ENCODE data around the gene VEGFB. TPM values are rescaled to one million over a fixed set of nuclear protein-coding genes. Genes with fewer than 3 reads are reported as not detected.
A peak's percentile ranks its signal among the peaks of the same experiment; 100 is the strongest.

VEGFB gene
- total and polyA plus RNA-seq, 7 donors = 23.4 to 117 (median 94.9) TPM

DNA sequence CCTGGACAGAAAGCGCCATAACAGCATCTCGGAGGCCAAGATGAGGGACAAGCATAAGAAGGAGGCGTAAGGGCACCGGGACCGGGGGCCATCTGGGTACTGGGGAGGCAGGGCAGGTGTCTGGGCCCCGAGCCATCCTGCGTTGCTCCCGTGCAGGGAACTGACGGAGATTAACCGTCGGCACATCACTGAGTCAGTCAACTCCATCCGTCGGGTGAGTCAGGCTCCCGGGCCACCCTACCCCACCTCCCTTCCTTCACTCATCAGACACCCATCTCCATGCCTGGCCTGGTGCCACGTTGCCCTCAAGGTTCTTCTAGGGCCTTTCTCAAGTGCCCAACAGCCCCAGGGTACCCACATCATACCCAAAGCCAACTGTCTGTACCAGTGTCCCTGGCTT is 32.0 kb downstream of the VEGFB start:
- intact Hi-C loops (cut with DNase I) = no loop called here
- no peak for DNase-seq
- no peak overlapping the region for H3K27ac ChIP-seq
- TF ChIP-seq POLR2A (IDR thresholded peaks at IDR 0.05) (no peak), POLR2AphosphoS5 (IDR thresholded peaks at IDR 0.05) (no peak), EP300 (IDR thresholded peaks at IDR 0.05) (no peak)
- TF ChIP-seq, protein P1, sequence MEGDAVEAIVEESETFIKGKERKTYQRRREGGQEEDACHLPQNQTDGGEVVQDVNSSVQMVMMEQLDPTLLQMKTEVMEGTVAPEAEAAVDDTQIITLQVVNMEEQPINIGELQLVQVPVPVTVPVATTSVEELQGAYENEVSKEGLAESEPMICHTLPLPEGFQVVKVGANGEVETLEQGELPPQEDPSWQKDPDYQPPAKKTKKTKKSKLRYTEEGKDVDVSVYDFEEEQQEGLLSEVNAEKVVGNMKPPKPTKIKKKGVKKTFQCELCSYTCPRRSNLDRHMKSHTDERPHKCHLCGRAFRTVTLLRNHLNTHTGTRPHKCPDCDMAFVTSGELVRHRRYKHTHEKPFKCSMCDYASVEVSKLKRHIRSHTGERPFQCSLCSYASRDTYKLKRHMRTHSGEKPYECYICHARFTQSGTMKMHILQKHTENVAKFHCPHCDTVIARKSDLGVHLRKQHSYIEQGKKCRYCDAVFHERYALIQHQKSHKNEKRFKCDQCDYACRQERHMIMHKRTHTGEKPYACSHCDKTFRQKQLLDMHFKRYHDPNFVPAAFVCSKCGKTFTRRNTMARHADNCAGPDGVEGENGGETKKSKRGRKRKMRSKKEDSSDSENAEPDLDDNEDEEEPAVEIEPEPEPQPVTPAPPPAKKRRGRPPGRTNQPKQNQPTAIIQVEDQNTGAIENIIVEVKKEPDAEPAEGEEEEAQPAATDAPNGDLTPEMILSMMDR (IDR thresholded peaks at IDR 0.05) = no peak
- no peaks in the 10 kb centered on the region for H3K27me3 ChIP-seq
- H3K4me3 ChIP-seq = no peak overlapping the region
- peaks cover 0 to 49% (median 25%) of the 10 kb centered on the region in 4 donors for H3K36me3 ChIP-seq
- peaks cover 0 to 25% (median 21%) of the 10 kb centered on the region in 4 donors for H3K4me1 ChIP-seq
- 92 to 95% methylated on average over 15 of the region's 15 CpGs for WGBS, 2 donors
- no peaks in the 10 kb centered on the region for H3K9me3 ChIP-seq

DNA sequence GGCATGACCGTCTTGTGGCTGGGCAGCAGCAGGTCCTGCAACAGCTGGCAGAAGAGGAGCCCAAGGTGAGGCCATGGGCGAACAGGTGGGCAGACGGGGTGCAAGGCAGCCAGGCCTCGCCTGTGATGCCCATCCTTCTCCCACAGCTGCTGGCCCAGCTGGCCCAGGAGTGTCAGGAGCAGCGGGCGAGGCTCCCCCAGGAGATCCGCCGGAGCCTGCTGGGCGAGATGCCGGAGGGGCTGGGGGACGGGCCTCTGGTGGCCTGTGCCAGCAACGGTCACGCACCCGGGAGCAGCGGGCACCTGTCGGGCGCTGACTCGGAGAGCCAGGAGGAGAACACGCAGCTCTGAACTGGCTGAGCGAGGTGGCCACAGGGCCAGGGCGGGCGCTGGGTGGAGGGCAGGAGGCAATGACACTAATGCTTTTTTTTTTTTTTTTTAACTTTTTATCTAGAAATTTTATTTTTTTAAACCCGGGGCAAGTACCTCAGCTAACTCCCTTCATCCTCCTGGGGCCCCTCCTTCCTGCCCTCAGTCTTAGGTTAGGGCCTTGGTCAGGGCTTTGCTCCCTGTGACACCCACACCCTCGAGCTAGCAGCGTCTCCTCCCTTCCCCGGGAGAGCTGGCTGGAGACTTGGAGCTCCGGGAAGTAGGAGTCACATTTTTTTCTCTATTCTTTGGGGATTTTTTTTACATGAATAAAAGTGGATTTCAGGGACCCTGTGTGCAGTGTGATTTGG is 33.0 kb downstream of the VEGFB start:
- Histone ChIP-seq H3K4me1 (peaks cover 0 to 34% (median 30%) of the 10 kb centered on the region in 4 donors), H3K27ac (peak overlapping the region; percentile 87 to 99 (median 96)), H3K36me3 (peaks cover 0 to 39% (median 19%) of the 10 kb centered on the region in 4 donors), H3K27me3 (no peaks in the 10 kb centered on the region), H3K9me3 (no peaks in the 10 kb centered on the region), H3K4me3 (no peak overlapping the region)
- no peak for TF ChIP-seq POLR2AphosphoS5 (IDR thresholded peaks at IDR 0.05)
- TF ChIP-seq EP300 (IDR thresholded peaks at IDR 0.05) = no peak
- TF ChIP-seq, protein P1 (IDR thresholded peaks at IDR 0.05) = no peak
- TF ChIP-seq POLR2A (IDR thresholded peaks at IDR 0.05) = no peak
- no peak for DNase-seq
- intact Hi-C loops (cut with DNase I) = no loop called here
- 58 to 78% methylated on average over 27 of the region's 27 CpGs for WGBS, 2 donors

DNA sequence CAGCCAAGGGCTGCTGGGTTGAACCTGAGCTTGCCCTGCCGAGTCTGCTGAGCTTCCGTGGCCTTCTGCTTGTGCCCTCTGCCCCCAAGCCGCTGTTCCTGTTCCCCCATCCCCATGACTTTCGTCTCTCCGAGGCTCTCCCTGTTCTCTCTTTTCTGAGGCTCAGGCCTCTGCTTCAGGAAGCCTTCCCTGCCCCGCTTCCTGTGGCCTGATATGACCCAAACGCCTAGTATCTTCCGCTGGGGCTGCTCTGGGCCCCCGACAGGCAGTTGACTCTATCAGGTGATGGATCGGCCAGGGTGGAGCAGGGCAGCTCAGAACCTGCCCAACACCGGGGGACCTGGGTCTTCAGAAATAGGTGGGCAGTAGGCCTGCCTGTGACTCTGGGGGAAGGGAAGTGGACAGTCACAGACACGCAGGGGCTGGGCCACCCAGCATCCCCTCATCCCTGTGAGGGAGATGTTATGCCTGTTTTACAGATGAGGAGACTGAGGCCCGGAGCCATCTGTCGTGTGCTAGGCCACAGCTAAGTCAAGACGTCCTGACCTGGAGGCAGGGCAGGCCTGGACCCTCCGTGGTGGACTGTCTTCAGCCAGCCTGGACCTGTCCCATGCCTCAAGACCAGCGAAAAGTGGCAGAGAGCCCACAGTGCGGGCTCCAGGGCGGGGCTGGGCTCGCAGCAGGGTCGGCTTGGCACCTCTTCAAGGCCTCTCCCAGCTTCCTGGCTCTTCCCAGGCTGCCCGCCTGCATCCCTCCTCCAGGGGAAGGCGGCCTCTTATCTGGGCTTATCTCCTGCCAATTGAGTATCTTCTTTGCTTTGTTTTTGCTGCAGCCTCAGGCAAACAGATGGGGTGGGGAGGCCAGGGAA is 33.9 kb downstream of the VEGFB start:
- TF ChIP-seq POLR2AphosphoS5 (IDR thresholded peaks at IDR 0.05) = no peak
- TF ChIP-seq, protein P1 (IDR thresholded peaks at IDR 0.05) = no peak
- TF ChIP-seq POLR2A (IDR thresholded peaks at IDR 0.05) = no peak
- TF ChIP-seq EP300 (IDR thresholded peaks at IDR 0.05) = no peak
- intact Hi-C loops (cut with DNase I) = no loop called here
- peaks cover 0 to 37% (median 31%) of the 10 kb centered on the region in 4 donors for H3K4me1 ChIP-seq
- H3K4me3 ChIP-seq = peak overlapping the region; percentile 53 to 94 (median 78)
- 32 to 48% methylated on average over 23 of the region's 23 CpGs for WGBS, 2 donors
- peaks cover 0 to 31% (median 12%) of the 10 kb centered on the region in 4 donors for H3K36me3 ChIP-seq
- no peaks in the 10 kb centered on the region for H3K27me3 ChIP-seq
- peak overlapping the region; percentile 87 to 99 (median 96) for H3K27ac ChIP-seq
- no peaks in the 10 kb centered on the region for H3K9me3 ChIP-seq
- DNase-seq = peak; percentile 86

DNA sequence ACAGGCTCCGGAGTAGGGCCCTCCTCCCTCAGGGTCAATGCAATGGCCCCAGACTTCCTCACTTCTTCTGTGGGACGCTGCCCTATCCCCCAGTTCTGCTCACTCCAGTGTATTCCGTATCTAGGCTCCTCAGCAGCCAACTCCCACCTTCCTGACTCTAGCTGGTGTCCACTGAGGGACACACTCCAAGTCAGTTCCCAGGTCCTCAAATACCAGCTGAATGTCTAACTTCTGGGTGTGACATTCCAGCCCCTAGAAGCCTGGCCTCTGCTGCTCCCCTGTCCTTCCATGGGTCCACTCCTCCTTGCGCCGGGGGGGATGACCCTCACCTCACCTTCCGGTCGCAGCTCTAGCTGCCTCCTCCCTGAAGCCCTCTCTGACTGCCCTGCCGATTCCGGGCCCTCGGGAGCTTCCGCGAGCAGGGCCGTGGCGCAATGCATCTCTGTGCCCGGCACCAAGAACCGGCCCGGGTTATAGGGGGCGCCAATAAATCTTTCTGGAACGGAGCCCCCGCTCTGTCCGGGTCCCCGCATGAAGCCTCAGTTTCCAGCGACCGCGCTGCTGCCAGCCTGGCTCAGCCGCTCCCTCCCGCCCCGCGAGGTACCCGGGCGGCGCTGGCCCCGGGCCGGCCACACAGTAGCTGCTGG is 34.6 kb downstream of the VEGFB start:
- peak in 2 of 4 donors; percentile 0 to 35 for TF ChIP-seq POLR2AphosphoS5 (IDR thresholded peaks at IDR 0.05)
- TF ChIP-seq, protein P1 (IDR thresholded peaks at IDR 0.05) = no peak
- TF ChIP-seq POLR2A (IDR thresholded peaks at IDR 0.05) = no peak
- Histone ChIP-seq H3K9me3 (no peaks in the 10 kb centered on the region), H3K27me3 (no peaks in the 10 kb centered on the region), H3K4me1 (peaks cover 0 to 37% (median 31%) of the 10 kb centered on the region in 4 donors), H3K4me3 (peak overlapping the region; percentile 53 to 94 (median 78)), H3K27ac (peak overlapping the region; percentile 87 to 99 (median 96)), H3K36me3 (peaks cover 0 to 24% (median 12%) of the 10 kb centered on the region in 4 donors)
- intact Hi-C loops (cut with DNase I) = loop anchor here (1.0 kb wide), 1 partner anchor 17 kb away; no protein-coding TSS in a partner anchor
- 1 to 3% methylated on average over 34 of the region's 34 CpGs for WGBS, 2 donors
- peak; percentile 92 for DNase-seq

All from sigmoid colon (tissue), 7 donors.